K562 (cell line): ENCODE data around the gene SYN1. TPM values are rescaled to one million over a fixed set of nuclear protein-coding genes. Genes with fewer than 3 reads are reported as not detected.

Source experiments
- BCOR ChIP-seq: fragments of 450-650 bp; IDR thresholded peaks from 2 replicates; pipeline ENCODE4 v1.6.1; 2016
- CBFA2T3 ChIP-seq: fragments of 450-650 bp; IDR thresholded peaks from 2 replicates; pipeline ENCODE4 v1.6.1; 2017
- CBX2 ChIP-seq: fragments of 200-600 bp; sonication (generic); IDR thresholded peaks from one replicate; pipeline ENCODE4 v1.6.1; 2012; ENCODE audit warnings: mild to moderate bottlenecking, low read length, inconsistent platforms; ENCODE audit not compliant: insufficient read depth, poor library complexity, severe bottlenecking
- CCNT2 ChIP-seq: IDR thresholded peaks from 2 replicates; pipeline ENCODE4 v1.6.1; 2011; ENCODE audit warnings: borderline replicate concordance, low read depth, mild to moderate bottlenecking, moderate library complexity, mixed read lengths, low read length; ENCODE audit not compliant: insufficient read length; ENCODE audit errors: extremely low read depth
- ETV5 ChIP-seq: sonication (generic); formaldehyde crosslinking; IDR thresholded peaks from 2 replicates; pipeline ENCODE4 v1.4.0; 2020; ENCODE audit warnings: low read depth, mild to moderate bottlenecking, missing genetic modification reagents
- FOXP1 ChIP-seq: sonication (generic); formaldehyde crosslinking; IDR thresholded peaks from 2 replicates; pipeline ENCODE4 v1.8.0; 2022; ENCODE audit warnings: mild to moderate bottlenecking, missing genetic modification reagents
- HDAC2 ChIP-seq: fragments of 450-650 bp; IDR thresholded peaks from 2 replicates; pipeline ENCODE4 v1.6.1; 2016; ENCODE audit warnings: mild to moderate bottlenecking
- ID3 ChIP-seq, 2 experiments: fragments of 250-450 bp in 1 of 2; fragments of 450-650 bp in 1 of 2; sonication (Bioruptor Pico) in 1 of 2; IDR thresholded peaks; 2 replicates each; pipeline versions ENCODE4 v1.6.1 to v1.8.0; 2016 to 2021; ENCODE audit warnings: mild to moderate bottlenecking in 2 of 2, moderate library complexity in 2 of 2, missing compliant biosample characterization in 1 of 2, missing genetic modification characterization in 1 of 2
- KDM1A ChIP-seq, 2 experiments: fragments of 450-650 bp; IDR thresholded peaks; 2 replicates each; pipeline ENCODE4 v1.6.1; 2016; ENCODE audit warnings: mild to moderate bottlenecking in 2 of 2
- KDM5B ChIP-seq: fragments of 200-600 bp; sonication (generic); IDR thresholded peaks from 2 replicates; pipeline ENCODE4 v1.6.1; 2012; ENCODE audit warnings: low read depth, mild to moderate bottlenecking, moderate library complexity, low read length, control low read depth, inconsistent platforms; ENCODE audit not compliant: insufficient replicate concordance
- KLF1 ChIP-seq: fragments of 450-650 bp; IDR thresholded peaks from 2 replicates; pipeline ENCODE4 v1.6.1; 2016; ENCODE audit warnings: missing genetic modification characterization, missing compliant biosample characterization
- MAZ ChIP-seq, 2 experiments: fragments of 450-650 bp in 1 of 2; sonication (generic) in 1 of 2; formaldehyde crosslinking; IDR thresholded peaks in 1 of 2; conservative IDR thresholded peaks in 1 of 2; 2 replicates each; pipeline versions ENCODE4 v1.4.0 to v1.5.0; 2020; ENCODE audit warnings: mild to moderate bottlenecking in 1 of 2, missing genetic modification reagents in 1 of 2
- MBD2 ChIP-seq: sonication (generic); IDR thresholded peaks from 2 replicates; pipeline ENCODE4 v1.6.1; 2016; ENCODE audit warnings: low read depth, borderline replicate concordance
- MYC ChIP-seq, 2 experiments: fragments of 250-450 bp in 1 of 2; sonication (Bioruptor Pico) in 1 of 2; IDR thresholded peaks; 2 replicates each; pipeline versions ENCODE4 v1.5.1 to v1.6.1; 2012 to 2021; ENCODE audit warnings: low read depth in 2 of 2, borderline replicate concordance in 1 of 2, improper control_type of control experiment in 1 of 2, low read length in 1 of 2, mild to moderate bottlenecking in 1 of 2, moderate library complexity in 1 of 2
- PHF8 ChIP-seq: fragments of 200-600 bp; sonication (generic); IDR thresholded peaks from 2 replicates; pipeline ENCODE4 v1.6.1; 2012; ENCODE audit warnings: mixed run types, mild to moderate bottlenecking, inconsistent platforms, low read length, moderate library complexity, borderline replicate concordance
- RNF2 ChIP-seq: sonication (generic); IDR thresholded peaks from 2 replicates; pipeline ENCODE4 v1.6.1; 2016
- SOX6 ChIP-seq: fragments of 450-650 bp; IDR thresholded peaks from 2 replicates; pipeline ENCODE4 v1.6.1; 2014; ENCODE audit warnings: mild to moderate bottlenecking
- TAF1 ChIP-seq: IDR thresholded peaks from 2 replicates; pipeline ENCODE4 v1.6.1; 2011; ENCODE audit warnings: mild to moderate bottlenecking, low read length, moderate library complexity; ENCODE audit not compliant: insufficient read depth, control insufficient read depth, severe bottlenecking; ENCODE audit errors: extremely low read depth
- TRIM28 ChIP-seq: fragments of 450-650 bp; IDR thresholded peaks from 2 replicates; pipeline ENCODE4 v1.6.1; 2017
- YY1 ChIP-seq, 3 experiments: IDR thresholded peaks; 2 replicates each; pipeline ENCODE4 v1.6.1; 2011; ENCODE audit warnings: low read length in 2 of 3, mild to moderate bottlenecking in 2 of 3, moderate library complexity in 2 of 3, borderline replicate concordance in 1 of 3, control low read depth in 1 of 3, low read depth in 1 of 3; ENCODE audit not compliant: insufficient read depth in 3 of 3, insufficient replicate concordance in 2 of 3, control insufficient read depth in 1 of 3, insufficient read length in 1 of 3; ENCODE audit errors: extremely low read depth in 1 of 3
- ZNF146 ChIP-seq: IDR thresholded peaks from one replicate; pipeline ENCODE4 v1.6.1; 2018; ENCODE audit warnings: missing compliant biosample characterization; ENCODE audit not compliant: unreplicated experiment
- ZNF347 ChIP-seq: fragments of 450-650 bp; formaldehyde crosslinking; IDR thresholded peaks from 2 replicates; pipeline ENCODE4 v1.4.0; 2020; ENCODE audit warnings: low read depth, mild to moderate bottlenecking, moderate library complexity
- ZNF589 ChIP-seq: fragments of 200-800 bp; sonication (Bioruptor generic); IDR thresholded peaks from 2 replicates; pipeline ENCODE4 v1.6.1; 2016; ENCODE audit warnings: low read depth, missing genetic modification characterization, missing compliant biosample characterization
- polyA plus RNA-seq, 8 experiments: library from polyadenylated mRNA; depleted of rRNA in 4 of 8; stranded (reverse) in 5 of 8; unstranded in 3 of 8; fragments of >200 nt; fragmentation: Nextera tagmentation in 2 of 8; fragmentation: Illumina TruSeq in 1 of 8; extraction: Ambion mirVana in 2 of 8; extraction: Trizol in 1 of 8; gene quantifications; 2 replicates each; pipeline versions ENCODE4 v1.2.1 to v1.2.3, GENCODE V29; 2011 to 2014; ENCODE audit warnings: inconsistent platforms in 1 of 8, missing spikeins in 1 of 8
- total RNA-seq, 7 experiments: library from RNA; depleted of rRNA in 6 of 7; stranded (reverse); fragments of >200 nt in 6 of 7; fragmentation: Illumina TruSeq in 2 of 7; extraction: Trizol in 2 of 7; gene quantifications; 2 replicates each; pipeline versions ENCODE4 v1.2.1 to v1.2.3, GENCODE V29; 2011 to 2021; ENCODE audit warnings: low replicate concordance in 1 of 7

SYN1 gene
- total and polyA plus RNA-seq, 9 of the 15 experiments (the other 6 are each of a cell fraction or from before 2014, with no cell fraction given), result 0.01 to 0.28 (median 0.18) TPM; not detected in 2

- TF ChIP-seq TAF1 (peak; percentile 88), CBX2 (no peak), BCOR (peak; percentile 99), ZNF589 (CRISPR knock-in tag) (0 out of 2 replicates have a peak, but pooled peaks have one; percentile 25), PHF8 (peak; percentile 71; the same call in 1 of the 2 replicates), KLF1 (0 out of 2 replicates have a peak, but pooled peaks have one; percentile 19), YY1 (IDR thresholded peaks at IDR 0.05; ENCODE audit: borderline replicate concordance in 1 of 3, control insufficient read depth in 1 of 3, extremely low read depth in 1 of 3, insufficient read depth in 3 of 3, insufficient read length in 1 of 3, insufficient replicate concordance in 2 of 3, low read depth in 1 of 3, low read length in 2 of 3) (peak in 2 of 3 experiments; percentile 70 to 85), MAZ (CRISPR knock-in tag; conservative IDR thresholded peaks at IDR 0.05 in 1 of 2, IDR thresholded peaks at IDR 0.05 in 1 of 2) (peak; percentile 61 to 65; a peak in 3 of 4 replicates), KDM5B (peak; percentile 42), CCNT2 (peak; percentile 33), MYC (IDR thresholded peaks at IDR 0.05; ENCODE audit: low read depth, low read length) (peak; percentile 53; the same call in 1 of the 2 replicates), MYC (CRISPR knock-in tag; IDR thresholded peaks at IDR 0.05; ENCODE audit: borderline replicate concordance, low read depth) (no peak), RNF2 (peak; percentile 83), ETV5 (CRISPR knock-in tag) (0 out of 2 replicates have a peak, but pooled peaks have one; percentile 45), FOXP1 (CRISPR knock-in tag) (0 out of 2 replicates have a peak, but pooled peaks have one; percentile 30), KDM1A (IDR thresholded peaks at IDR 0.05) (peak; percentile 75 to 80), ZNF347 (CRISPR knock-in tag) (no peak), ZNF146 (CRISPR knock-in tag) (no peak), CBFA2T3 (peak; percentile 4), SOX6 (no peak), HDAC2 (0 out of 2 replicates have a peak, but pooled peaks have one; percentile 39), MBD2 (peak; percentile 40; the same call in 1 of the 2 replicates), TRIM28 (no peak; the same call in 1 of the 2 replicates), ID3 (CRISPR knock-in tag; IDR thresholded peaks at IDR 0.05) (no peak), ID3 (tag; IDR thresholded peaks at IDR 0.05) (0 out of 2 replicates have a peak, but pooled peaks have one; percentile 30)
Measured at GRCh38 chrX:47581731-47582647, 37.7 kb downstream of the SYN1 start, which contains the start of gene TIMP1 (continued).
